M059J (cell line): ENCODE results near the gene SUGP1. TPM values are rescaled to one million over a fixed set of nuclear protein-coding genes. Genes with fewer than 3 reads are reported as not detected.
A peak's percentile ranks its signal among the peaks of the same experiment; 100 is the strongest.

ENCODE experiments used
- DNase-seq: peaks from one replicate; pipeline ENCODE4 v3.0.0-alpha.2; 2012; ENCODE audit warnings: low read depth
- total RNA-seq: library from RNA; depleted of rRNA; stranded (reverse); fragments of >200 nt; shearing (Covaris generic); gene quantifications from 2 replicates; pipeline ENCODE4 v1.2.3, GENCODE V29; 2014

SUGP1 gene
- total RNA-seq, 1 experiment from 2014 or later, result 22.3 TPM

DNA sequence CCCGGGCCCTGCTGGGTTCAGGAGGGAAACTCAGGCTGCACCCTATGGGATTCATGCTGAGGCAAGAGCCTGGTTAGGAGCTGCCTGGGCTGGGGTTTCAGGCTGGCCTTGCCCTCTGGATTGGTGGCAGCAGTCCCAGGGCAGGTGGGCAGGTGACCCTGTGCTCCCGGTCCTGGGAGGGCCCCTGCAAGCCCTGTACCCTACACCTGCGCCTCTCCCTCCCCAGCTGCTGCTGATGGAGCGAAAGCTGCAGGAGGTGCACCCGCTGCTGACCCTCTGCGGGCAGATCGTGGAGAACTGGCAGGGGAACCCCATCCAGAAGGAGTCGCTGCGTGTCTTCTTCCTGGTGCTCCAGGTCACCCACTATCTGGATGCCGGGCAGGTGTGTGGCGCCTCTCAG is 20.7 kb upstream of the SUGP1 start:
- DNase-seq, result no peak

DNA sequence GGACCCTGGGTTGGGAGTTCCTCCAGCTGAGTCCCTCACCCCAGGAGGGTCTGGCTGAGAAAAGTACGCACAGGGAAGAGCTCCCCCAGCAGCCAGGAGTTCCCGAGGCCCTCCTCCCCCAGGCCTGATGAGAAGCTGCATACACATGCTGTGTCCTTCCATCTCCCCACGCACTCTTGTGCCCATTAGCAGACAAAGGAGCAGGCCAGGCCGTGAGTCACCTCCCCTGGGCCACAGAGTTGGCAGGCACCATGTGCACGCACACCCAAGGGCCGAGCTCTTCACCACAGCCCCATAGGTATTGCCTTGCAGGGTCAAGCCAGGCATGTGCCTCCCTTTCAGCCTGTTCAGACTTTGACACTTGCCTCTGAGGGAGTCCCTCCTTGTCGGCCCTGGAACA is 17.8 kb upstream of the SUGP1 start:
- peak; percentile 90 for DNase-seq

DNA sequence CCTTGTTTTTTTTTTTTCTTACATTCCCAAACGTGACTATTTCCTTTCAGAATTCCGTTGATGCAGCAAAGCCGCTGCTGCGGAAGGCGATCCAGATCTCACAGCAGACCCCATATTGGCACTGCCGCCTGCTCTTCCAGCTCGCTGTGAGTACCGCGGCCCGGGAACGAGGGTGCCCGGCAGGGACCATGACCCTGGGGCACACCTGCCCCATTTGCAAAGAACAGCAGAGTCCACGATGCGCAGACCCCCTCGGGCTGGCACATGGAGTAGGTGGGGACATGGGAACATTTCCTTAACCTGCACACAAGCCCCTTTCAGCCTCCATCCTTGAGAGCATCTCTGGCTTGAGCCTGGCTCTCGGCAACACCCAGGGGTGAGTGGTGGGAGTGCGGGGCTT is 16.8 kb upstream of the SUGP1 start:
- no peak for DNase-seq

DNA sequence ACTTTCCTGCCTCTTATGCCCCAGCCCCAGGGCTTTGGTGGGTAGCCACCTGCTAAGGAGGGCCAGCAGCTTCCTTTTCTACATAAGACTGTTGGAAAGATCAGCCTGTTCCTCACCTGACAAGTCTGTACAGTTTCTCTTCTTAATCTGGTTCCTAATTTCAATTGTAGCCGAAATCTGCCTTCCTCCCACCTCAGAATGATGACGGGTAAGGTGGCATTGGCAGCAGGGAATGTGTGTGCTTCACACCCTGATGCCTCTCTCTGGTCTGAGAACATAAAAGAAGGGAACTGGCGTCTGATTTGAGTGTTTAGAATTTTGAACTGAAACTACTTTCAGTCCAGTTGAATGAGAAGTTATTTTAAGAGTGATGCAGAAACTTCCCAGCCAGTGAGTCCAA is 16.3 kb upstream of the SUGP1 start:
- no peak for DNase-seq

DNA sequence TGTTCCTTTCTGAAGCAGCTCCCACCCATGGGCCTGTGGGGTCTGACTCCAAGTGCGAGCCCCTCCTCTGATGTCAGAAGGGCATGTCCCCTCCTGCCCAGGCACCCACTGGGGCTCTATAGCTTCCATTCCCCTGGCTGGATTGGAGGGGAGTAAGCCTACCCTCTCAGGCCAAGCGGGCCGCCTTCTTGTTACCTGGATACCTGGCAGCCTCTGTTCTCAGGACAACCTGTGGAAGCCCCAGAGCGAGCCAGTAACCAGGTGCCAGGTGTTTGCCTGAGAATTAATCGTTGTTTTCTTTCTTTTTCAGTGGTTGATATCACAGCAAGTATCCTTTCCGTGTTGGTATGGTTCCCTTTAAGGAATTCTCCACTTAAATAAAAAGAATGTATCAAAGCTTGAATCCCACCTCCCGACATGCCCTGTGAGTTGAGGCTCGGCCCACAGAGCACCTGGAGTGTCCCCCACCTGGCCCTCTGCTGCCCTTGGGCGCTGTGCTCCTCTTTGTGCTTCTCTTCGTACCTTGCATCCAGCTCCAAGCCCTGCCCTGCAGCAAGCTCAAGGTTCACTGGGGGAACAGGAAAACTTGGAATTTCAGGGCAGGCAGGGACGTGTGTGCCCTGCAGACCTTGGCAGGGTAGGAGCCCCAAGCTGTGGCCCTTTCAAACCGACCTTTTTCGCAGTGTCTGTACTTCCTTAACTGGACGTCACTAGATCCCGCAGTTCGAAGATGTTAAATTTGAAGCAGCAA is 15.3 kb upstream of the SUGP1 start:
- DNase-seq, result no peak

DNA sequence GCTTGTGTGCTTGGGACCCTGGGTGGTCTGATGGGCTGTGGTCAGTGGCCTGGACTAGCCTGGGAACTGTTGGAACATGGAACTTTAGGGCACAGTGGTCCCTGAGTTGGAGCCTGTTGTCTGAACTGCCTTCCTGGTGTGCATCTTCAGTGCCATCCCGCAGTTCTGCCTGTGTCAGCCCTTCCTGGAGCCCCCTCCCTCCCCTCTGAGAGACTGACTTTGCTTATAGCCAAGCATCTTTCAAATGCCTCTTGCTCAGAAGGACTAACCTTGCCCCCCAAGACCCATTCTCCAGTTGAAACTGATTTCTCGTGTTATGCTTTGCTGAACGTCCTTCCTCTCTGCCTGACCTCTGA is 14.7 kb upstream of the SUGP1 start:
- DNase-seq, result no peak

DNA sequence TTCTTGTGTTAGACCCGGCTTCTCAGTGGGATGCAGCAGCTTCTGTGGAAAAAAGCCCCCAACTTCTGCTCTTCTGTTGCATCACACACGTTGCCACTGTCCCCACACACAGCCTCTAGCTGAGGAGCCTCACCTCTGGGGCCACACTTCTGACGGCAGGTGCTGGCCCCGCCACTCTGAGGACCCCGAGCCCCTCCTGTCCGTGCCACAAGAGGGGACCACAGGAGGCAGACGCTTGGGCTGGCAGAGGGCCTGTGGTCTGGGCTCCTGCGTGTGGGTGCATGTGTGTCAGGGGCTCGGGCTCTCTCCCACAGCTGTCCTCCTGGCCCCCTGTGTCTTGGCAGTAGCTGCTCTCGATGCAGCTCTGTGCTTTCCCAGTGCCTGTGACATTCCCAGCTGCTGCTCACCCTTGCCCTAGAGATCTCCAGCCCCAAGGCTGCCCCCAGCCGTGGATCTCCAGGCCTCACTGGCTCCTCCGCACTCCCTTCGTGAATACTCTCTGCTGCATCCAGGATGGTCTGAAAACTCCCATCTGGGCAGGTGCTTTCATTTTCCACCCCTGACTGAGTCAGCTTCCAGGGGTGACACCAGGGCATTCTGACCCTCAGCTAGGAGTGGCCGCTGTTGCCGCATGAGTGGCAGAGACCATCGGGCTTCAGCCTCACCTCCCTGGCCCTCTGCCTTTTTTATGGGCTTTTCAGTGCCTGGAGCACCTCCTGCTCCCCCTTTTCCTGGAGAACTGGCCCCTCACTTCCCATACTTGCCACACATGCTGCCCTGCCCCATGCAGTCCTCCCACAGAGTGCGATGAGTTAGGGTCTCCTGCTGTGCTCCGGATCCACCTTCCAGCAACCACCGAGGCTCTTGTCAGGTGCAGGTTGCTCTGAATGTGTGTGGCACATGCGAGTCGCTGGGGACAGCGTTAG is 14.0 kb upstream of the SUGP1 start:
- DNase-seq, result no peak

DNA sequence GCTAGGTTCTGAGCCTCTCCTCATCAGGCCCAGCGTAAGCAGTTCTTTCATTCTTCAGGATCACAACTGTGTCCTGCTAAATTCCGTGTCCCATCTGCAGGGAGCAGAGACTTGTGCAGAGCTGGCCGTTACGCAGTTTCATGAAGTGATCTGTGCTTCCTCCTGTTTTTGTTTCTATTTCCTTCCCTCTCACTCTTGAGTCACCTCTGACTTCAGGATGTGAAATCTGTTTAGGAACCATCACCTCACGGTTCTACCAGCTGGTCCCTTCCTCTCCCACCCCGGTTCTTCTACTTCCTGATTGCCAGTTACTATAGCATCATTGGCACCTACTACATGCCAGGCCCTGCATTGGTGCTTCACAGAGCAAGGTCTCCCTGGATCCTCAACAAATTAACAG is 8.8 kb upstream of the SUGP1 start:
- no peak for DNase-seq

DNA sequence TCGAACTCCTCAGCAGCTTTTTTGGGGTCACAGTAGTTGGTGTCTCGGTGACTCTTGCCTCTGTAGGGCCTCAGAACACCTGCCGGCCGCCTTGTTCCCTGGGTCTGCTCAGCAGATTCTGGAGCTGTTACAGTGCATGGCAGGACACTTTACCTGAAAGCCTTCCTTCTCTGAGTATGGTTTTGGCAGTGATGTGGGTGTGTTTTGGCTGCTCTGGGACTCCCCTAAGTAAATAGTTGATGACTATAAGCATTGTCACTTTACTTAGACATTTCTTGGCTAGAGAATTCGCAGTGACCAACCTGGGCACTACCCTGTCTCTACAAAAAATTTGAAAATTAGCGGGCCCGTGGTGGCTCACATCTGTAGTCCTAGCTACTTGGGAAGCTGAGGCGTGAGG is 7.4 kb upstream of the SUGP1 start:
- DNase-seq, result no peak

DNA sequence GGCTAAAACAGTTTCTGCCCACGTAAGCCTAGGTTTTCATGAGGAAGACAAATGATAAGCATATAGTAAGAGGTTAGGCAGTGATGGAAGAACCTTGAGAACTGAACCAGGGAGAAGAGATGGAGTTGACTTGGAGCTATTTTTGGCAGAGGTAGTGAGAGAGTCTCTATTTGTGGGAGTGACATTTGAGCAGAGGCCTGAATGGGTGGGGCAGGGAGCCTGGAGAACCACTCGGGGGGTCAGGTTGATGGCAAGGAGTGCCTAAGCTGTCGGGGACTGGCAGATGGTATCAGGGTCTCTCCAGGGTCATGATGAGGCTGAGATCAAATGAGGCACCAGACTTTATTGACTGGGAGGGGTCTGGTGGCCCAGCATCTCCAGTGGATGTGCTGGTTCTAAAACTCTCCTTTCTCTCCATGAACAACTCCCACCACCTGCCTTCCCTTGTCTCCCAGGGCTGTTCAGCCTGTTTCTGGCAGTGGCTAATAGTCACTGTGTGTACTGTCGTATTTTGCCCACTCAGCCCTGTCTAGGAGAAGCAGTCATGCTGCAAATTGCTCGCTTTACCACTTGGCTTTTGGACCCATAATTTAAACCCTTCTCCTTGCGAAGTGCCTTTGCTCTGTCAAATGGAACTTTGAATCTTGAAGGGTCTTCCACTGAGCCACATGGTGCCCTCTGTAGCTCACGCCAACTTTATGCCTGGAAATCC is 3.9 kb upstream of the SUGP1 start:
- no peak for DNase-seq

DNA sequence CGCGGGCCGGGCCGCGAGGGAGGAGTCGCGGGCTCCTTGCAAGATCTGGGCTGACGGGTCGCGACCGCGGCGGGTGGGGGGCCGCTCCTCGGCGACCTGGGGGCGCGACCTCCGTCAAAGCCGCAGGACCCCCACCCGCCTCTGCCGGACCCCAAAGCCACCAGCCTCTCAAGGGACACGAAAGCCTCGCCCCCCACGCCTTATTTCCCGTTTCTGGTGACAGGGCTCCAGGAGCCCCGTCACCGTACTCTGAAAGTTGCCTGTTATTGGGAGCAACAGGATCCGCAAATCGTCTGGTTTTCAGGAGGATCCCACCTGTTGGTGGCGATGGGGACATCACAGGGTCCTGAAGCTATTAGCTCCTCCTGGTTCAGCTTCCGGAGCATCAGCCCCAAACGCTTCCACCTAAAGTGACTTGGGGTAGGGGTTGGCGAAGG is 850 bp upstream of the SUGP1 start:
- DNase-seq, result peak; percentile 22

DNA sequence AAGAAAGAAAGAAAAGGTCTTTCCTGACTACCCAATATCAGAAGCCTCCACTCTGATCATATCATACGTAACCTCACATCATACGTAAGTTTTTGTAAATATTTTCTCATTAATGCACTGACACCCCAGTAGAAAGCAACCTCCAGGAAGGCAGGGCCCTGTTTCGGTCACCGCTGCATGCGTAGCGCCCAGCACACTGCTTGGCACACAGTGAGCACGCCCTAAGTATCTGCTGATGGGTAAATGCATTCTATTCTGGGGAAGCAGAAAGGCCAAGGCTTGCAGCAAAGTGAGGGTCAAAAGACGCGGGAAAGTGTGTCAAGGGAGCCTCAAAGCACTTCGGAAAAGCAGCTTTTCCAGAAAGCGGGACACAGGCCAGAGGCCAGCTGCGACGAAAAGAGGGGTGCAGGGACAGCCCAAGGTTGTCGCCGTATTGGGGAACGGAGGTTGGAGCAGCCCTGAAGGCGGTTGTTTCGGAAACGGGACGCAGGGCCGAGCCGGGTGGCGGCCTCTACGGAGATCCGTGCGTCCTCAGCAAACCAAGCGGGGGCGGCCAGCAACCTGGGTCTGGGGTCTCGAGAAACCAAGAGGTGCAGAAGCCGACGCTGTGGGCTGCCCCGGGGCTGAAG is 463 bp downstream of the SUGP1 start:
- DNase-seq, result peak; percentile 15

DNA sequence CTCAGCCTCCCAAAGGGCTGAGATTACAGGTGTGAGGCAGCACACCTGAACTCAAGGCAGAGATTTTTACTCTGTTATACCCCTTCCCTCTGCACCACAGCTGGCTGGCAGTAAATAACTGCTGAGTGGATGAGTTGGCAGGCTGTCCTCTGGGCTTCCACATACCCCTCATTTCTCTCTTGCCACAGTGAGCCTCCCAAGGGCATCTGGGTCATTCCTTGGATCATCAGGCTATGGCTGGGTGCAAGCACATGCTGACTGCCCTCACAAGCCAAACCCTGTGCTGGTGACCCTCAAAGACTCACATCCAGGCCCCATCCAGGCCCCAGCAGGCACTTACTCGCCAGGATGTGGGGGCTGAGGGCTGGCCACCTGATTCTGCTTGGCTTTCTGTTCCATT is 4.2 kb downstream of the SUGP1 start:
- no peak for DNase-seq

DNA sequence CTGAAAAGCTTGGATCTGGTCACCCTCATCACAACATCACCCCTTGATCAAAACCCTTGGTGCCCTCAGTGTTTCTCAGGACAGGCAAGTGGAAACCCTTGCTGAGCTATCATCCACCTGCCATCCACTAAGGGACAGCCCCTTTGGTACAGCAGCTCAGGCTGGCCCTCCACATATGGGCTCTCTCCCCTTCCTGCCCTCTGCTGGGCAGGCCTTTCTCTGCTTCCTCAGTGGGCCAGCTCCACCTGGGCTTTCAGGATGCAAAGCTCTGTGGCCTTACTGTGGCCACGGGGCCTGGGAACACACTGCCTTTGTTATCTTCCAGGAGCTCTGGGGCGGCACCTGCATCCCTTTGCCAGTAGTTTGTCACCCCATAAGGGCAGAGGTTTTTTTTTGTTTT is 4.9 kb downstream of the SUGP1 start:
- no peak for DNase-seq

DNA sequence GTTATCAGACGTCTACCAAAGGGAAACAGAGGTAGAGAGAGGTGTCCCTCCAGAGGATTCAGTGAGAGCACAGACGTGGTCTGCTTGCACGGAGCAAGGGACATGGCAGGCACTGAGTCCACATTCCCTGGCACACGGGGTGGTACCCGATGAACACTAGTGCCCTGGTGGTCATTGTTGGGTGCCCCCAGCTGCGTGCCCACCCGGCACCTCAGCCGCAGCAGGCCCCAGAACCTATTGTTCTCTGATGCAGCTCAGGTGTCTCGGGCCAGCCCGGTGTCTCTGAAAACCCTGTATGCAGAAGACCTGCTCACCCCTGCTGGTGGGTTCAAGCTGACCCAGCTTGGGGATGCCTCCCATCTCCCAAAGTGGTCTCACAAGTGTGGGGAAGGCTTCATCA is 11.9 kb downstream of the SUGP1 start:
- no peak for DNase-seq

DNA sequence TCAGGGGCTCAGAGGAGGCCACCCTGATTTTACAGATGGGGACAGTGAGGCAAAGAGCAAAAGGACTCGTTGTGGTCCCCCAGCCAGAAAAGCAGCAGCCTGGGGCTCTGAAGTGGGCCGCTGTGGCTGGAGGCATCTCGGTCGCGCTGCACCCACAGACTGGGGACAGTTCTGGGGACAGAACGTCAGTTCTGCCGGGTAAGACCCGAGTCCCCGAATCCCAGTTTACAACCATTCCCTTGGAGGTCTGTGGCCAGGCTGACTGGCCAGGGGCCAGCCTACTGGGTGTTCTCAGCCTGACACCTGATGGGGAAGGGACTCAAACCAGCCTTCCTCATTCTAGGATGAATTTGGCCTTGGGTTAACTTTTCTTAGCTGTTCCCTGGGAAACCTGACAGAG is 14.1 kb downstream of the SUGP1 start:
- no peak for DNase-seq

DNA sequence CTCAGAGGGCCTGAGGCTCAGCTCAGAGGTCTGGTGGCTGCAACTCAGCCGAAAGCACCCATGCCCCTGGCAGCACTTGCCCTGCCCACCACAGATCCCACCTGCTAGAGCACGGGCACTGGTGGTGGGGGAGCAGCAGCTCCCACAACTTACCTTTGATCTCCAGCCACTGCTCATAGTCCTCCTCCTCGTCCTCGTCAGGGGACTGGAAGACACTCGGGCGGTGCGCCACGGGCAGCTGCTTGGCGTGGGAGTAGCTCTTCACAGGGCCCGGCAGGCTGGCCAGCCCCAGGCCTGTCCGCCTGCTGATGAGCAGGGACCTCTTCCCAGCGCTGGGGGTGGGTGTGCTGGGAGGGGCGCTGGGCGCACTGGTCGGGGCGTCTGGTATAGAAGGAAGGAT is 14.6 kb downstream of the SUGP1 start:
- DNase-seq, result no peak

DNA sequence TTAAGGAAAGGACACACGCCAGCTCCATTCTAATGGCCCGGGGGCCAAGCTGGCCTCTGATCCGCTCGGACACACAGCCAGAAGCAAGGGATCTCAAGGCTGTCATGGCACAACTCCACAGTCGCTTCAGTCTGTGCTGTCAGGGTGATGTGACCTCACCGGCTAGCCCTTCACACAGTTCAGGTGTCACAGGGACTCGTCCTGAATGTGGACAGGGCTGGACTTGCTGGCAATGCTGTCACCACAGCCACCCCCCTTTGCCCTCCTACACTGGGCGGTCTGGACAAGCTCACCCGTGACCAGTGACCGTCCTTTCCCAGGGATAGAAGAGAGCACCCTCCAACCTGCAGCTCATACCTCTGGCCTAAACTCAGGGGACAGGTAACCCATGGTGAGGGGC is 15.2 kb downstream of the SUGP1 start:
- DNase-seq, result no peak

DNA sequence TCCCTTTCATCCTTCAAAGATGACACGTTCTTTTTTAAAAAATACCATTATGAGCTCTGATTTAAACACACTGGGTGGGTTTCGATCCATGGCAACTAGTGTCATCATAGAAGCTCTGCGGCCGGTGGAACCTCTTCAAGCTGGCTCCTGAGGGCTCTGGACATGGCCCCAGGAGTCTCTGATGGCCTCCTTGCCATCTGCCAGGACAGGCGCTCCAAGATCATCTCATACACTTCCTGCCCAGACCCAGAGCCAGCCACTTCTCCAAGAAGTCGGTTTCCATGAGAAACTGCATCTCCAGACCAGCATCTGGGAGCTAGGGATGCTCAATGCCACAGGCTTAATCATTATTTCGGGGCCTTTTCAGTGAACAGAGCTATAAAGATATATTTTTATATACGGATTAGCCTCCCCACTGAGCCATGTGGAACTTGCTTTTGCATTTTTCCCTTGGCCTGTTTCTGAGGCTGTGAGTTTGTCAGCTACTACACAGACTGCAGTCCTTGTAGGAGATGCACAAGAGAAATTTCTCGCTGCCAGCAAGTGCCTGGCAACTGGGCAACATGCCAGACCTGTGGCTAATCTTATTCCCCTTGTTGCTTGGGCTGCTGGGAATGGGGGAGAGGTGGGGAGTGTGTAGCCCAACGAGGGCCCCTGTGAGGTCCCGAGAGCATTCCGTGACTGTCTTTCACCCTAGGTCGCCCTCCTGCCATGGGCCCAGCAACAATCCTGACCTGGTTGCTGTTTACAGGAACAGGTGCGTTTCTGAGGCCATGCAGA is 15.9 kb downstream of the SUGP1 start:
- DNase-seq, result no peak

DNA sequence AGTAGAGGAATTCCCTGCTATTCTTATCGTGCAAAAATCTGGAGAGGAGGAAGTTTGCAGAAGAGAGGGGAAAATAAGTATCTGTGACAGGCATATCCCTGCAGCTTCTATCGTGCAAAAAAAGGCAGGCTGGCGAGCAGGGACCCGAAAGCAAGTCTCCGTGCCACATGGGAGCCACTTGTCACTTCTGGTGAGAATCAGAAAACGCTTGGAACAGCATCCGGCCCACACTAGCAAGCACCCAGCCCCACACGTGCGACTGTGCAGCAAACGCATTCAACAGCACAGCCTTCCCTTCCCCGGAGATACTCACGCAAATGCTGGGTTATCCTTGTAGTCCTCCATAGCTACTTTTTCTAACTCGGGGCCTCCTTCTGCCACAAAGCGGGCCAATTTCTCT is 16.9 kb downstream of the SUGP1 start:
- no peak for DNase-seq

DNA sequence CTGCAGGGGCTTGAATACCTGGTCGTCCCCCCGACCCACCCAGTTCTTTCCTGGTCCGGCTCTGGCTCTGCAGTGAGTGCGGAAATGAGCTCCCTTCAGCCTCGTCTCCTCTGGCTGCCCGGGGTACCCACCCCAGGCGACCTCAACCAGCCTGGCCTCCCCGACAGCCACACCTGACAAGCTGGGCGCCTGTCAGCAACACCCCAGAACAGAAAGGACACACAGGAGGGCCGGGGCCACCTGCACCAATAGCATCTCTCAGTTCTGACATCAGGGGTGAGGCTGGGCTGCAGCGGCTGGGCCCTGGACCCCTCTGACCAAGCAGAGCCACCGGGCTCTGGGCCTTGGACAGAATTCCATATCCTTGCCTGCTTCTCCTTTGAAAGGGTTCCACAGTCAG is 19.7 kb downstream of the SUGP1 start:
- no peak for DNase-seq
